MM.1S (cell line): ENCODE results near the gene PARVA.

Experiments used
- CTCF ChIP-seq: fragments of 300-600 bp; sonication (generic); IDR thresholded peaks from 2 replicates; pipeline ENCODE4 v1.5.1; 2016; ENCODE audit warnings: antibody characterized with exemption, low read length, mixed read lengths
- EZH2 ChIP-seq: fragments of 300-600 bp; sonication (generic); optimal IDR thresholded peaks from 2 replicates; pipeline ENCODE3; 2017; ENCODE audit warnings: low read depth, mild to moderate bottlenecking, antibody characterized with exemption, low read length, mixed read lengths

GRCh38 chr11:12395333-12395732 is 18.0 kb downstream of the PARVA start:
- no peak for TF ChIP-seq CTCF
- no peak for TF ChIP-seq EZH2
